Ovary (tissue), 9 donors: ENCODE results near the gene XKR7. TPM values are rescaled to one million over a fixed set of nuclear protein-coding genes. Genes with fewer than 3 reads are reported as not detected.
"Not testable (repeated sequence)": the region's sequence is repeated elsewhere in the genome, so short reads cannot be mapped to it uniquely, and the experiment has no call there.

Experiments used
- DNase-seq, 5 donors: peaks; one replicate each; pipeline ENCODE4 v3.0.0-alpha.2; 2019 to 2020
- H3K27ac ChIP-seq, 2 donors: fragments of 200-600 bp; one replicate each; pipeline versions ENCODE4 v1.5.1 to v1.8.0; 2019 to 2022
- H3K27me3 ChIP-seq: fragments of 200-600 bp; one replicate; pipeline ENCODE4 v1.8.0; 2022
- H3K36me3 ChIP-seq: fragments of 200-600 bp; sonication (generic); one replicate; pipeline ENCODE4 v1.5.1; 2019
- H3K4me1 ChIP-seq: one replicate; pipeline ENCODE4 v1.8.1; 2013; ENCODE audit warnings: mild to moderate bottlenecking, moderate library complexity; ENCODE audit not compliant: insufficient read depth
- H3K4me3 ChIP-seq: fragments of 200-600 bp; sonication (generic); one replicate; pipeline ENCODE4 v1.5.1; 2017
- H3K9me3 ChIP-seq, 2 donors: fragments of 200-600 bp in 1 of 2; sonication (generic) in 1 of 2; one replicate each; pipeline versions ENCODE4 v1.5.1 to v1.8.1; 2013 to 2019; ENCODE audit warnings: mild to moderate bottlenecking in 1 of 2, moderate library complexity in 1 of 2
- EP300 ChIP-seq: sonication (generic); formaldehyde crosslinking; IDR thresholded peaks from one replicate; pipeline ENCODE4 v1.6.1; 2017; ENCODE audit warnings: antibody characterized with exemption
- POLR2A ChIP-seq: fragments of 450-650 bp; IDR thresholded peaks from one replicate; pipeline ENCODE4 v1.6.1; 2017; ENCODE audit warnings: antibody characterized with exemption, mild to moderate bottlenecking, moderate library complexity
- WGBS, 3 donors: extraction: QIAGEN DNeasy Blood & Tissue Kit in 1 of 3; methylation state at CpG; one replicate each; pipeline versions ENCODE4 v1.1.5 to v1.1.7; 2013 to 2017; 5-methylcytosine and 5-hydroxymethylcytosine counted together
- intact Hi-C, 4 donors: fragments of 100-400 bp; cut with DNase I; formaldehyde crosslinking; loops; one replicate each; pipeline versions ENCODE4 v1.11.0 to v1.15.1; 2022 to 2023
- polyA plus RNA-seq, 2 donors: library from polyadenylated mRNA; stranded (reverse); fragments of 200-250 nt in 1 of 2; fragments of 350-450 nt in 1 of 2; fragmentation: Illumina TruSeq in 1 of 2; extraction: RNeasy Lipid Tissue Mini Kit (QIAGEN cat#74804) in 1 of 2; gene quantifications; one replicate each; pipeline ENCODE4 v1.2.3, GENCODE V29; 2013 to 2014
- total RNA-seq, 7 donors: library from RNA; depleted of rRNA in 2 of 7; stranded (reverse); fragments of >200 nt in 2 of 7; fragmentation: NEBNext Ultra II Directional in 3 of 7; extraction: Animal tissue kit (Norgen Biotek cat#: 25700) in 3 of 7; gene quantifications; one replicate each; pipeline versions ENCODE4 v1.1.0 to v1.2.4, GENCODE V29; 2016 to 2023
- TF ChIP-seq, protein P1 (sequence below), 3 donors: fragments of 450-650 bp in 2 of 3; fragments of 200-600 bp in 1 of 3; IDR thresholded peaks; one replicate each; pipeline versions ENCODE4 v1.5.1 to v1.8.0; 2016 to 2022; ENCODE audit warnings: antibody characterized with exemption in 3 of 3, mild to moderate bottlenecking in 1 of 3
- donor health status: DM: no; HTN: no; CAD: no; lungs with moderate emphysema.
- donor health status: DM: no; HTN: no; CAD: no.
- donor health status: Bipolar disorder and iron deficiency.
- donor health status: DM: yes; HTN: yes; CAD: no.
- donor health status: DM: no; HTN: no; CAD: no.
- donor health status: DM: yes; HTN: yes; CAD: no.

Gene XKR7
- total and polyA plus RNA-seq, 9 donors = not detected

DNA sequence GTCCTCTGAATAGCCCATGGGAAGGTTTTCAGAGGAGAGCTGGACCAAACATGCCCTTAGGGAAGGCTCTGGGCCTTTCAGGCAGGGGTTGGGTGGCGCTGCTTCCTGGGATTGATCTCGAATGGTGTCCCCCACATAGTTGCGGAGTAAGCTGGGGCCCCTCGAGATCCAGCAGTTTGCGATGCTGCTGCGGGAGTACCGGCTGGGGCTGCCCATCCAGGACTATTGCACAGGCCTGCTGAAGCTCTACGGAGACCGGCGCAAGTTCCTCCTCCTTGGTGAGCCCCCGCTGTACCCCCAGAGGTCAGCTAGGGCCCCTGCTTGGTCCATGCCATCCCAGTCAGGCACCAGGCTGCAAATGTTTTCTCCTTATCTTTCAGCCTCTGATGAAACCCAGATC, 61.6 kb downstream of the XKR7 start:
- intact Hi-C loops = loop anchor here in 1 of 4 donors (5.0 kb wide), 1 partner anchor 207 kb away; no protein-coding TSS in a partner anchor
- TF ChIP-seq POLR2A (no peak), EP300 (no peak)
- TF ChIP-seq, protein P1, sequence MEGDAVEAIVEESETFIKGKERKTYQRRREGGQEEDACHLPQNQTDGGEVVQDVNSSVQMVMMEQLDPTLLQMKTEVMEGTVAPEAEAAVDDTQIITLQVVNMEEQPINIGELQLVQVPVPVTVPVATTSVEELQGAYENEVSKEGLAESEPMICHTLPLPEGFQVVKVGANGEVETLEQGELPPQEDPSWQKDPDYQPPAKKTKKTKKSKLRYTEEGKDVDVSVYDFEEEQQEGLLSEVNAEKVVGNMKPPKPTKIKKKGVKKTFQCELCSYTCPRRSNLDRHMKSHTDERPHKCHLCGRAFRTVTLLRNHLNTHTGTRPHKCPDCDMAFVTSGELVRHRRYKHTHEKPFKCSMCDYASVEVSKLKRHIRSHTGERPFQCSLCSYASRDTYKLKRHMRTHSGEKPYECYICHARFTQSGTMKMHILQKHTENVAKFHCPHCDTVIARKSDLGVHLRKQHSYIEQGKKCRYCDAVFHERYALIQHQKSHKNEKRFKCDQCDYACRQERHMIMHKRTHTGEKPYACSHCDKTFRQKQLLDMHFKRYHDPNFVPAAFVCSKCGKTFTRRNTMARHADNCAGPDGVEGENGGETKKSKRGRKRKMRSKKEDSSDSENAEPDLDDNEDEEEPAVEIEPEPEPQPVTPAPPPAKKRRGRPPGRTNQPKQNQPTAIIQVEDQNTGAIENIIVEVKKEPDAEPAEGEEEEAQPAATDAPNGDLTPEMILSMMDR (IDR thresholded peaks at IDR 0.05) = no peak
- no peak for DNase-seq
- 85 to 88% (median 85%) methylated on average over 11 of the region's 11 CpGs for WGBS, 3 donors
- H3K4me1 ChIP-seq = peaks cover 3% of the 10 kb centered on the region
- no peak overlapping the region for H3K4me3 ChIP-seq
- no peak overlapping the region for H3K27ac ChIP-seq
- H3K9me3 ChIP-seq = no peaks in the 10 kb centered on the region
- no peaks in the 10 kb centered on the region for H3K27me3 ChIP-seq
- H3K36me3 ChIP-seq = no peaks in the 10 kb centered on the region

- Histone ChIP-seq H3K9me3 (no peaks in the 10 kb centered on the region), H3K27ac (no peak overlapping the region), H3K4me3 (no peak overlapping the region), H3K36me3 (no peaks in the 10 kb centered on the region), H3K27me3 (no peaks in the 10 kb centered on the region), H3K4me1 (peaks cover 3% of the 10 kb centered on the region)
- peak; percentile 56 to 77 (median 67) for DNase-seq
- 6 to 15% (median 6%) methylated on average over 39 to 59 of the region's 59 CpGs for WGBS, 3 donors
- intact Hi-C loops = loop anchor here in 2 of 4 donors (2.0 to 5.0 kb wide), 2 partner anchors 208 to 209 kb away; no protein-coding TSS in a partner anchor
- TF ChIP-seq EP300 (no peak), POLR2A (no peak)
- TF ChIP-seq, protein P1 (IDR thresholded peaks at IDR 0.05) = peak; percentile 48 to 66 (median 62)
Observed at GRCh38 chr20:32031007-32031958, 63.3 kb downstream of the XKR7 start.

- Histone ChIP-seq H3K9me3 (no peaks in the 10 kb centered on the region), H3K27me3 (no peaks in the 10 kb centered on the region), H3K4me1 (peaks cover 3% of the 10 kb centered on the region), H3K27ac (no peak overlapping the region), H3K36me3 (no peaks in the 10 kb centered on the region), H3K4me3 (no peak overlapping the region)
- TF ChIP-seq, protein P1 (IDR thresholded peaks at IDR 0.05) = no peak
- TF ChIP-seq EP300 (no peak), POLR2A (no peak)
- no peak for DNase-seq
- intact Hi-C loops = loop anchor here in 1 of 4 donors (5.0 kb wide), 1 partner anchor 211 kb away; no protein-coding TSS in a partner anchor
- 62 to 80% (median 75%) methylated on average over 2 of the region's 2 CpGs for WGBS, 3 donors
Observed at GRCh38 chr20:32033316-32033715, 65.4 kb downstream of the XKR7 start.

DNA sequence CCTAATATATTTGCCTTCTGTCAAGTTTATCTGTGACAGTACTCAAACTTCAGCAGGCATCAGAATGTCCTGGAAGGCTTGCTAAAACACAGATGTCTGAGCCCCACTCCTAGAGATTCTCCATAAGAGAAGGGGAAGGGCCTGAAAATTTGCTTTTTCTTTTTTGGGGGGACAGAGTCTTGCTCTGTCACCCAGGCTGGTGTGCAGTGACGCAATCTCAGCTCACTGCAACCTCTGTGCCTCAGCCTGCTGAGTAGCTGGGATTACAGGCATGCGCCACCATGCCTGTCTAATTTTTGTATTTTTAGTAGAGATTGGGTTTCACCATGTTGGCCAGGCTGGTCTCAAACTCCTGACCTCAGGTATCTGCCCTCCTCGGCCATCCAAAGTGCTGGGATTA, 65.8 kb downstream of the XKR7 start:
- intact Hi-C loops = loop anchor here in 1 of 4 donors (5.0 kb wide), 1 partner anchor 211 kb away; no protein-coding TSS in a partner anchor
- H3K9me3 ChIP-seq, H3K27me3 ChIP-seq, DNase-seq, H3K27ac ChIP-seq, H3K36me3 ChIP-seq, H3K4me3 ChIP-seq, H3K4me1 ChIP-seq: not testable (repeated sequence)
- WGBS, 3 donors = 78 to 79% (median 78%) methylated on average over 3 of the region's 3 CpGs
